Naive thymus-derived CD8-positive, alpha-beta T cell (primary cell): ENCODE measurements around the gene GPC3. TPM values are rescaled to one million over a fixed set of nuclear protein-coding genes. Genes with fewer than 3 reads are reported as not detected.

Experiments
- ATAC-seq, 2 donors: fragments of 150-1000 bp; cut with Tn5 transposase in 1 of 2; sonication (Bioruptor Pico), chemical (Tn5 transposase) in 1 of 2; 1 replicate in 1 of 2; 2 replicates in 1 of 2; pipeline ENCODE4 v1.10.0; 2021; ENCODE audit warnings: mild to moderate bottlenecking in 2 of 2, moderate library complexity in 2 of 2
- POLR2A ChIA-PET: fragments of 350-600 bp; sonication (Branson Sonifier 250); formaldehyde crosslinking; loops from one replicate; lab custom pipeline; 2021; ENCODE audit warnings: antibody characterized with exemption; lab: Charles Lee
- DNase-seq, 10 donors: peaks; one replicate each; pipeline versions ENCODE4 v3.0.0 to v3.0.0-alpha.2; 2020 to 2022
- H3K27ac Mint-ChIP-seq, 10 donors: one replicate each; pipeline ENCODE4 v1.8.0; 2020 to 2022; ENCODE audit warnings: mild to moderate bottlenecking in 10 of 10, mixed read lengths in 10 of 10, moderate library complexity in 4 of 10, inconsistent platforms in 1 of 10
- H3K27me3 Mint-ChIP-seq, 5 donors: one replicate each; pipeline ENCODE4 v1.8.0; 2021 to 2022; ENCODE audit warnings: mixed read lengths in 5 of 5
- H3K36me3 Mint-ChIP-seq, 3 donors: one replicate each; pipeline ENCODE4 v1.8.0; 2020 to 2022; ENCODE audit warnings: mixed read lengths in 3 of 3, mild to moderate bottlenecking in 2 of 3, inconsistent platforms in 1 of 3
- H3K4me1 Mint-ChIP-seq, 4 donors: one replicate each; pipeline ENCODE4 v1.8.0; 2021 to 2022; ENCODE audit warnings: mixed read lengths in 4 of 4
- H3K4me3 Mint-ChIP-seq, 10 donors: one replicate each; pipeline ENCODE4 v1.8.0; 2020 to 2022; ENCODE audit warnings: mild to moderate bottlenecking in 10 of 10, mixed read lengths in 10 of 10, moderate library complexity in 6 of 10, inconsistent platforms in 1 of 10
- H3K9me3 Mint-ChIP-seq, 9 donors: one replicate each; pipeline ENCODE4 v1.8.0; 2020 to 2022; ENCODE audit warnings: mixed read lengths in 9 of 9, mild to moderate bottlenecking in 3 of 9, inconsistent platforms in 1 of 9, moderate library complexity in 1 of 9
- polyA plus RNA-seq, 3 donors: library from polyadenylated mRNA; unstranded; fragments of 300-500 nt; fragmentation: Illumina TruSeq; gene quantifications; one replicate each; pipeline ENCODE4 v1.2.3, GENCODE V29; 2021
- total RNA-seq, 8 experiments: library from RNA in 2 of 8; stranded (reverse) in 2 of 8; gene quantifications; one replicate each; pipeline ENCODE4 v1.2.3 and lab custom pipeline; 2021 to 2026

The GPC3 gene
- total and polyA plus RNA-seq, 5 experiments from 2014 or later = 2.3 to 3.9 (median 2.6) TPM; not detected in 2

DNA sequence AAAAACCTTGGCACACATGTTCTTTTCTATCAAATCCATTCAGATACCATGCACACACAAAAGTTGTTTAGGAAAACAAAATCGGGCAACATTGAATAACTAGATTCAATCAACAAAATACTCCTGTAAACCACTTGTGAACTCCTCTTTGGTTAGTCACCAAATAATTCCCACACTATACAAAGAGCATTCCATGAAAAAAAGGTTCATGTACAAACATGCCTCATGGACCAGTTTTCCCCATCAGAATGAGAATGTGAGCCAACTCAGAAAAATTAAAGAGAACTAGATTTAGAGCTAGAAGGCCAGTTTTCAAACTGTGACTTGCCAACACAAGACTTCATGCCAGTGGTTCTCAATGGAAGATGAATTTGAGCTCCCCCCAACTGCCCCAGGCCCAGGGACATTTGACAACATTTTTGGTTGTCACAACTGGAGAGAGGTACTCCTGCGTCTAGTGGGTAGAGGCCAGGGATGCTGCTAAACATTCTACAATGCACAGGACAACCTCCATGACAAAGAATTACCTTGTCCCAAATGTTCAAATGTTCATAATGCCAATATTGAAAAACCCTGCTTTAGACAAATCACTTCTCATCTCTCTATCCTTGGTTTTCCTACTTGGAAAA is 55.4 kb downstream of the GPC3 start:
- Mint-ChIP-seq H3K27me3 (no peaks in the 10 kb centered on the region), H3K36me3 (peaks cover 0 to 1% (median 0%) of the 10 kb centered on the region in 3 donors), H3K9me3 (no peaks in the 10 kb centered on the region), H3K4me3 (no peak overlapping the region), H3K4me1 (no peaks in the 10 kb centered on the region), H3K27ac (no peak overlapping the region)
- DNase-seq (no peak), ATAC-seq (no peak)
- POLR2A ChIA-PET = no interaction called here

DNA sequence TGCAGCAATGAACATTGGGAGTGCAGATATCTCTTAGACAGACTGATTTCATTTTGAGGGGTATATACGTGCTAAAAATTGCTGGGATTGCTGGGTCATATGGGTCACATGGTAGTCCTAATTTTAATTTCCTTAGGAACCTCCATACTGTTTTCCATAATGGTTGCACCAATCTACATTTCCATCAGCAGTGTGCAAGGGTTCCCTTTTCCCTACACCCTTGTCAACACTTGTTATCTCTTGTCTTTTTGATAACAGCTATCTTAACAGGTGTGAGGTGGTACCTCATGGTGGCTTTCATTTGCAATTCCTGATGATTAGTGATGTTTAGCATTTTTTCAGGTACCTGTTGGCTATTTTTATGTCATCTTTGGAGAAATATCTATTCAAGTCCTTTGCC is 57.0 kb downstream of the GPC3 start:
- no peak for ATAC-seq
- Mint-ChIP-seq H3K4me3 (no peak overlapping the region), H3K27me3 (no peaks in the 10 kb centered on the region), H3K9me3 (no peaks in the 10 kb centered on the region), H3K36me3 (peaks cover 0 to 1% (median 0%) of the 10 kb centered on the region in 3 donors), H3K27ac (no peak overlapping the region), H3K4me1 (peaks cover 0 to 1% (median under 1%) of the 10 kb centered on the region in 4 donors)
- POLR2A ChIA-PET = no interaction called here
- no peak for DNase-seq

- no peak overlapping the region for H3K4me3 Mint-ChIP-seq
- H3K36me3 Mint-ChIP-seq = peaks cover 0 to 1% (median 0%) of the 10 kb centered on the region in 3 donors
- ATAC-seq (no peak), DNase-seq (no peak)
- H3K27ac Mint-ChIP-seq = no peak overlapping the region
- no peaks in the 10 kb centered on the region for H3K27me3 Mint-ChIP-seq
- H3K9me3 Mint-ChIP-seq = peaks cover 0 to 3% (median 0%) of the 10 kb centered on the region in 9 donors
- POLR2A ChIA-PET = no interaction called here
- peaks cover 0 to 13% (median 10%) of the 10 kb centered on the region in 4 donors for H3K4me1 Mint-ChIP-seq
Observed at GRCh38 chrX:133926809-133927208, 58.6 kb downstream of the GPC3 start.

GRCh38 chrX:133926099-133926498 is 59.3 kb downstream of the GPC3 start:
- no peaks in the 10 kb centered on the region for H3K27me3 Mint-ChIP-seq

DNA sequence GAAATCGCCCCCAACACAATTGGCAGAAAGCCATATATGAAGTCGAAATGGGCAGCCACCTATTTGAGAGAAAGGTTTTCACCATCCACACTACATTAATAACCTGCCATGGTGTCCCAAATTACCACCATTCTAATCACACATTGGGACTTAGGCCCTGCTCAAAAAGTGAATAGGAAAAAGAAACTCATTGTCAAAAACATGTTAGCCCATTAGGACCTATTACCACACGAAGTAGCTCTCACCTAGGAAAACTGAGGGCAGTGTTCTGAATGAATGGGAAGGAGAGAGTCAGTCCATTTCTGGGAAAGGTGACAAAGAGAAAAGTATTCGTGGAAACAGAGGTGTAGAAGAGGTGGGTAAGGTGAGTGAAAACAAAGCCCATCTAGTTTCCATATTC is 60.8 kb downstream of the GPC3 start:
- Mint-ChIP-seq H3K4me1 (peaks cover 0 to 17% (median 12%) of the 10 kb centered on the region in 4 donors), H3K9me3 (peaks cover 0 to 8% (median 0%) of the 10 kb centered on the region in 9 donors), H3K27ac (peak overlapping the region in 3 of 10 donors; percentile 29 to 80 (median 48)), H3K27me3 (no peaks in the 10 kb centered on the region), H3K4me3 (no peak overlapping the region), H3K36me3 (peaks cover 0 to 1% (median 0%) of the 10 kb centered on the region in 3 donors)
- no peak for ATAC-seq
- POLR2A ChIA-PET = no interaction called here
- DNase-seq = no peak

More at GRCh38 chrX:133926099-133926498, 59.3 kb downstream of the GPC3 start:
- POLR2A ChIA-PET = no interaction called here
- H3K9me3 Mint-ChIP-seq = peaks cover 0 to 8% (median 0%) of the 10 kb centered on the region in 9 donors
- no peak for DNase-seq
- no peak overlapping the region for H3K4me3 Mint-ChIP-seq
- H3K36me3 Mint-ChIP-seq = peaks cover 0 to 1% (median 0%) of the 10 kb centered on the region in 3 donors
- peaks cover 0 to 17% (median 12%) of the 10 kb centered on the region in 4 donors for H3K4me1 Mint-ChIP-seq
- no peak for ATAC-seq
- no peak overlapping the region for H3K27ac Mint-ChIP-seq

DNA sequence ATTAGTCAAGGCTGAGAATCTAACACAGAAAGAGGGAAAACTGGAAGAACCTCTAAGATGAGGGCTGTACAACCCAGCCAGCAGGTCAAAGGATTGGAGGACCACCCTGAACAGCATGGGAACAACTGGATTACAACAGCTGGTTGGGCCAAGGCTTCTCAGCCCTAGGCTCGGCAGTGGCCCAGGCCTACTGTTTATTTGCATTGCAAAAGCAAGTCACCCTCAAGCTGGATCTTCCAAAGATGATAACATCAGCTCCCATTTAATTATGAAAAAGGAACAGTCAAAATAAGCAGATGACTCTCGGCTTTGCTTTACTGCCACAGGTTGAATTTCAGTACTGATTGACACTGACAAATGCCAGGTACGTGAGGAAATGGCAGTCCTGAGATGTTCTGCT is 61.8 kb downstream of the GPC3 start:
- Mint-ChIP-seq H3K36me3 (peaks cover 0 to 1% (median 0%) of the 10 kb centered on the region in 3 donors), H3K27me3 (no peaks in the 10 kb centered on the region), H3K4me3 (peak overlapping the region in 3 of 10 donors; percentile 78 to 84 (median 84)), H3K27ac (peak overlapping the region in 6 of 10 donors; percentile 87 to 95 (median 92)), H3K4me1 (peaks cover 0 to 17% (median 12%) of the 10 kb centered on the region in 4 donors), H3K9me3 (peaks cover 0 to 8% (median 0%) of the 10 kb centered on the region in 9 donors)
- ATAC-seq (no peak), DNase-seq (no peak)
- POLR2A ChIA-PET = interaction anchor here (0.7 kb wide), 1 partner anchor 884 kb away, joined by 3 read pairs; a partner anchor contains a TSS

DNA sequence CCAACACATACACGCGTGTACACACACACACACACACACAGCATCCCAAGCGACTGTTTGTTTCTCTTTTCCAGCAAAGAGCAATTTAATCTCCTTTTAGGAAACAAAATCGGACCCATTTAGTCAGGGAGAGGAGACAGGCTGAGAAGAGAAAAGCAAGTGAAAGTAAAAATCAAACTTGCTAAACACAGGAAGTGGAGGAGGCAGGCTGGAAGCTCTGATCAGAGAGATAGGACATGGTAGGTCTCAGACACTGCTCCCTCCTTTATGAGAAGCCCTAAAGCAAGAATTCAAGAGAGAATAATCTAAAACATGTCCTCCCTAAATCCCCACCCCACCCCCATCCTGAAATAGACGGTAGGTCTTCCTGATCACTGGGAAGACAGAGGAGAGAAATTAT is 62.3 kb downstream of the GPC3 start:
- H3K9me3 Mint-ChIP-seq = peaks cover 0 to 8% (median 0%) of the 10 kb centered on the region in 9 donors
- H3K27ac Mint-ChIP-seq = peak overlapping the region; percentile 32 to 95 (median 92)
- POLR2A ChIA-PET = interaction anchor here (0.7 kb wide), 1 partner anchor 884 kb away, joined by 3 read pairs; a partner anchor contains a TSS
- DNase-seq = peak in 6 of 10 donors; percentile 0 to 56 (median 32)
- H3K36me3 Mint-ChIP-seq = peaks cover 0 to 1% (median 0%) of the 10 kb centered on the region in 3 donors
- H3K4me1 Mint-ChIP-seq = peaks cover 0 to 17% (median 12%) of the 10 kb centered on the region in 4 donors
- H3K27me3 Mint-ChIP-seq = no peaks in the 10 kb centered on the region
- H3K4me3 Mint-ChIP-seq = peak overlapping the region; percentile 72 to 88 (median 80)
- ATAC-seq = peak; percentile 78 to 85

GRCh38 chrX:133922390-133922771 is 63.0 kb downstream of the GPC3 start:
- peaks cover 0 to 8% (median 1%) of the 10 kb centered on the region in 9 donors for H3K9me3 Mint-ChIP-seq
- H3K4me3 Mint-ChIP-seq = peak overlapping the region in 9 of 10 donors; percentile 28 to 88 (median 79)
- H3K27me3 Mint-ChIP-seq = no peaks in the 10 kb centered on the region
- peaks cover 0 to 17% (median 12%) of the 10 kb centered on the region in 4 donors for H3K4me1 Mint-ChIP-seq
- POLR2A ChIA-PET = no interaction called here
- H3K36me3 Mint-ChIP-seq = no peaks in the 10 kb centered on the region
- H3K27ac Mint-ChIP-seq = peak overlapping the region; percentile 32 to 95 (median 92)
- DNase-seq (peak in 1 of 10 donors; percentile 1), ATAC-seq (no peak)

GRCh38 chrX:133921764-133922389 is 63.5 kb downstream of the GPC3 start:
- POLR2A ChIA-PET = no interaction called here
- peak in 5 of 10 donors; percentile 1 to 36 (median 19) for DNase-seq
- H3K36me3 Mint-ChIP-seq = no peaks in the 10 kb centered on the region

DNA sequence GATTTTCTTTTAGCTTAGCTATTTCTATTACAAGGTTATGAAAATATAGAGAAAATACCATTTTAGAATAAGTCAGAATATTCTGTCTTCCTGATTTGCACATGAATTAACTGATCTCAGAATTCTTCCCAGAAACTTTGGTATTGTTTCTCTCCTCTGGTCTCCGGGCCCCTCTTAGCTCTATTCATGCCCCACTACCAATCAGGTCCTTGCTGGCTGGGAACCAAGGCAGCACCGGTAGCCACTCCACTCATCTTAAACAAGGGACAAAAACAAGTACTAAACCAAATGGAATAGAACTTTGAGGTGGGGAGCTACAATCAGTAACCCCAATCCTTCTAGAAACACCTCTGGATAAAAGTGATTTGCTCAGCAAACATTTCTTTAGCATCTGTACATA is 64.3 kb downstream of the GPC3 start:
- H3K27ac Mint-ChIP-seq = peak overlapping the region in 2 of 10 donors; percentile 15 to 43
- DNase-seq (no peak), ATAC-seq (no peak)
- peaks cover 0 to 17% (median 12%) of the 10 kb centered on the region in 4 donors for H3K4me1 Mint-ChIP-seq
- H3K4me3 Mint-ChIP-seq = no peak overlapping the region
- POLR2A ChIA-PET = no interaction called here
- H3K27me3 Mint-ChIP-seq = no peaks in the 10 kb centered on the region
- H3K9me3 Mint-ChIP-seq = peaks cover 0 to 12% (median 5%) of the 10 kb centered on the region in 9 donors
- H3K36me3 Mint-ChIP-seq = no peaks in the 10 kb centered on the region

More at GRCh38 chrX:133921764-133922389, 63.5 kb downstream of the GPC3 start:
- Mint-ChIP-seq H3K27ac (peak overlapping the region in 6 of 10 donors; percentile 21 to 95 (median 72)), H3K4me3 (peak overlapping the region in 2 of 10 donors; percentile 28 to 84), H3K27me3 (no peaks in the 10 kb centered on the region), H3K9me3 (peaks cover 0 to 8% (median 5%) of the 10 kb centered on the region in 9 donors), H3K4me1 (peaks cover 0 to 17% (median 12%) of the 10 kb centered on the region in 4 donors)
- peak in 1 of 2 donors; percentile 48 for ATAC-seq

DNA sequence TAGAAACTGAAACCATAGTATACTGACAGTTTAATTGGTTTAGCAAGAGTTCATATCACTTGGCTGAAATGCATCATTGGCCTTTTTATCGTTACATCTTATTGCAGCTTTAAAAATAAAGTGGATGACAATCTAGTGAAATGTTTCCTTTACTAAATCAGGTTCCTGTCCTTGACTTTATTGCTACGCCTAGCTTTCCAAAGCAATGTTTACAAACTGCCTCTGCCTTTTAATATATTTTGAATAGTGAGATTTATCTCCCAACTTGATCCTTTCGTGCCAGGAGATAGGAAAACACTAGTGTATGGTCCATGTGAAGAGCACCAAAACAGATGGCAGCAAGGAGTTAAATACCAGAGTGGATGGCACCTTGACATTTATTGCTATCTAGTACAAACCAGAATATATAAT is 67.0 kb downstream of the GPC3 start:
- no peaks in the 10 kb centered on the region for H3K36me3 Mint-ChIP-seq
- DNase-seq = no peak
- POLR2A ChIA-PET = no interaction called here
- ATAC-seq = no peak
- H3K27ac Mint-ChIP-seq = no peak overlapping the region
- H3K9me3 Mint-ChIP-seq = peaks cover 0 to 12% (median 5%) of the 10 kb centered on the region in 9 donors
- peaks cover 0 to 16% (median 11%) of the 10 kb centered on the region in 4 donors for H3K4me1 Mint-ChIP-seq
- no peaks in the 10 kb centered on the region for H3K27me3 Mint-ChIP-seq
- H3K4me3 Mint-ChIP-seq = no peak overlapping the region

- no peak for DNase-seq
- no peaks in the 10 kb centered on the region for H3K27me3 Mint-ChIP-seq
- no peak for ATAC-seq
- no peak overlapping the region for H3K4me3 Mint-ChIP-seq
- H3K4me1 Mint-ChIP-seq = peaks cover 0 to 6% (median 2%) of the 10 kb centered on the region in 4 donors
- POLR2A ChIA-PET = no interaction called here
- no peaks in the 10 kb centered on the region for H3K36me3 Mint-ChIP-seq
- peaks cover 0 to 12% (median 5%) of the 10 kb centered on the region in 9 donors for H3K9me3 Mint-ChIP-seq
- H3K27ac Mint-ChIP-seq = no peak overlapping the region
Observed at GRCh38 chrX:133916984-133917722, 68.2 kb downstream of the GPC3 start.
